ENCODE data around the gene RNF13.

DNA sequence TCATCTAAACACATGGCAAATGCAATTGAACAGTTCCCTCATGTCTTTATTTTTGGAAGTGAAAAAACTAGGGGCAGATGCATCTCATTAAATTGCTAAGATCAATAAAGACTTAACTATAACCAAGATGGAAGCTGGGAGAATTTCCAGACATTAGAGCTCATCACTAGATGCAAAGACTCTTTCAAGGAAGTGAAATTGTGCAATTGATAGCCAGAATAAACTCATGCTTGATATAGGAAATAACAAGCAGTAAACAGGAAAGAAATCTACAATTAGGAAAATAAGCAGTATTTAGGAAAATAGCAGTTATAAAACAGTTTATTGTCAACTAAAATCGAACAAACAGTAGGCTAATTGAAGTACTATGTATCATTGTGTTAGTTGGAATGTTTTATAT is 11.8 kb upstream of the RNF13 start:
- TF ChIP-seq CTCF (IDR thresholded peaks at IDR 0.05 in 4 of 5, conservative IDR thresholded peaks at IDR 0.05 in 1 of 5) (no peak), POLR2A (IDR thresholded peaks at IDR 0.05) (no peak)

Data from gastrocnemius medialis (tissue), 4 donors.